ENCODE data around the gene TNS1. TPM values are rescaled to one million over a fixed set of nuclear protein-coding genes. Genes with fewer than 3 reads are reported as not detected.

The TNS1 gene
- total RNA-seq, 1 donor from 2014 or later = 1,334 TPM

DNA sequence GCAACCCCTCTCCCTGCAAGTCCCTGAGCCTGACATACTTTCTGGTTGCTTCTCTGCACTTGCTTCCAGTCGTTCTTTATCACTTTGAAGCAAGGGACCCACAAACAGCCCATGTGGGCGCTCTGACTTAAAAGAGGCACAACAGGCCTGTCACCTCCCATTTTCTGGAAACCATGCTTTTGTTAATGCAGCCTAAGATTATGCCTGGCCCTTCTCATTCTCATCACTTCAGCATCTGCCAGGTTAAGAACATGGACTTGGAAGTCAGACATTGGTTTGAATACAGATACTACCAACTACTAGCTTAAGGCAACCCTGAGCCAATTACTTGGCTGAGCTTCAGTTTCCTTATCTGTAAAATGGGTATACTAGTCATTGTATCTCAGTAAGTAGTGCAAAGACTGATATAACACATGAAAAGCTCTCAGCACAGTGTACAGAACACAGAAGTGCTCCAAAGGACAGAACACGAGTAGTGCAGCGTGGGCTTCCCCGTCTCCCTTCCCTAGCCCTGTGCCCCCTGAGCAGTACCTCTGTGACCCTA lies 141.4 kb downstream of the TNS1 start:
- no peak for DNase-seq (ENCODE audit: low spot score in 2 of 2)
- Histone ChIP-seq H3K27ac (peak overlapping the region; percentile 87 to 89), H3K27me3 (no peaks in the 10 kb centered on the region), H3K4me3 (no peak overlapping the region), H3K36me3 (peaks cover 76 to 92% of the 10 kb centered on the region in 2 donors), H3K9me3 (no peaks in the 10 kb centered on the region), H3K4me1 (peaks cover 49 to 83% of the 10 kb centered on the region in 2 donors)
- intact Hi-C loops (cut with DNase I) = no loop called here
- TF ChIP-seq, protein P1, sequence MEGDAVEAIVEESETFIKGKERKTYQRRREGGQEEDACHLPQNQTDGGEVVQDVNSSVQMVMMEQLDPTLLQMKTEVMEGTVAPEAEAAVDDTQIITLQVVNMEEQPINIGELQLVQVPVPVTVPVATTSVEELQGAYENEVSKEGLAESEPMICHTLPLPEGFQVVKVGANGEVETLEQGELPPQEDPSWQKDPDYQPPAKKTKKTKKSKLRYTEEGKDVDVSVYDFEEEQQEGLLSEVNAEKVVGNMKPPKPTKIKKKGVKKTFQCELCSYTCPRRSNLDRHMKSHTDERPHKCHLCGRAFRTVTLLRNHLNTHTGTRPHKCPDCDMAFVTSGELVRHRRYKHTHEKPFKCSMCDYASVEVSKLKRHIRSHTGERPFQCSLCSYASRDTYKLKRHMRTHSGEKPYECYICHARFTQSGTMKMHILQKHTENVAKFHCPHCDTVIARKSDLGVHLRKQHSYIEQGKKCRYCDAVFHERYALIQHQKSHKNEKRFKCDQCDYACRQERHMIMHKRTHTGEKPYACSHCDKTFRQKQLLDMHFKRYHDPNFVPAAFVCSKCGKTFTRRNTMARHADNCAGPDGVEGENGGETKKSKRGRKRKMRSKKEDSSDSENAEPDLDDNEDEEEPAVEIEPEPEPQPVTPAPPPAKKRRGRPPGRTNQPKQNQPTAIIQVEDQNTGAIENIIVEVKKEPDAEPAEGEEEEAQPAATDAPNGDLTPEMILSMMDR (IDR thresholded peaks at IDR 0.05) = no peak

DNA sequence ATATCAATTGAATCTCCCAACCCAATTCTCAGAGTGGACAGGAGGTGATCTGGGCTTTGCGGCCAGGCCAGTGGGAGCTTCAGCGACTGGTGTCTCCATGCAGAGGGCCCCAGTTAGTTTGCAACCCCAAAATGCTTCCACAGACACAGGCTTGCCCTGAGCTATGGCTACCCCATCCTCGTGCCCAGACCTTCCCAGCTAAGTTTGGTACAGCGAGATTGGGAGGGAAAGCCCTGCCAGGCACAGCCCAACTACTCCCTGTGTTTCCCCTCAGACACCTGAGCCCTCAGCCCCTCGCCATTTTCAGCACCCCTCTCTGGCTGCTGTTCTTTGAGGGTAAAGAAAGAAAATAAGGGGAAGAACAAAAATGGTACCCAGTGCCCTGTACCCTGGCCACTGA lies 142.9 kb downstream of the TNS1 start:
- no peak for DNase-seq (ENCODE audit: low spot score in 2 of 2)
- Histone ChIP-seq H3K4me1 (peaks cover 60 to 89% of the 10 kb centered on the region in 2 donors), H3K27ac (peak overlapping the region; percentile 87 to 89), H3K4me3 (no peak overlapping the region), H3K9me3 (no peaks in the 10 kb centered on the region), H3K36me3 (peaks cover 75 to 92% of the 10 kb centered on the region in 2 donors), H3K27me3 (no peaks in the 10 kb centered on the region)
- intact Hi-C loops (cut with DNase I) = loop anchor here (2.0 kb wide), 2 partner anchors 15 to 41 kb away; no protein-coding TSS in a partner anchor
- TF ChIP-seq, protein P1 (IDR thresholded peaks at IDR 0.05) = no peak

DNA sequence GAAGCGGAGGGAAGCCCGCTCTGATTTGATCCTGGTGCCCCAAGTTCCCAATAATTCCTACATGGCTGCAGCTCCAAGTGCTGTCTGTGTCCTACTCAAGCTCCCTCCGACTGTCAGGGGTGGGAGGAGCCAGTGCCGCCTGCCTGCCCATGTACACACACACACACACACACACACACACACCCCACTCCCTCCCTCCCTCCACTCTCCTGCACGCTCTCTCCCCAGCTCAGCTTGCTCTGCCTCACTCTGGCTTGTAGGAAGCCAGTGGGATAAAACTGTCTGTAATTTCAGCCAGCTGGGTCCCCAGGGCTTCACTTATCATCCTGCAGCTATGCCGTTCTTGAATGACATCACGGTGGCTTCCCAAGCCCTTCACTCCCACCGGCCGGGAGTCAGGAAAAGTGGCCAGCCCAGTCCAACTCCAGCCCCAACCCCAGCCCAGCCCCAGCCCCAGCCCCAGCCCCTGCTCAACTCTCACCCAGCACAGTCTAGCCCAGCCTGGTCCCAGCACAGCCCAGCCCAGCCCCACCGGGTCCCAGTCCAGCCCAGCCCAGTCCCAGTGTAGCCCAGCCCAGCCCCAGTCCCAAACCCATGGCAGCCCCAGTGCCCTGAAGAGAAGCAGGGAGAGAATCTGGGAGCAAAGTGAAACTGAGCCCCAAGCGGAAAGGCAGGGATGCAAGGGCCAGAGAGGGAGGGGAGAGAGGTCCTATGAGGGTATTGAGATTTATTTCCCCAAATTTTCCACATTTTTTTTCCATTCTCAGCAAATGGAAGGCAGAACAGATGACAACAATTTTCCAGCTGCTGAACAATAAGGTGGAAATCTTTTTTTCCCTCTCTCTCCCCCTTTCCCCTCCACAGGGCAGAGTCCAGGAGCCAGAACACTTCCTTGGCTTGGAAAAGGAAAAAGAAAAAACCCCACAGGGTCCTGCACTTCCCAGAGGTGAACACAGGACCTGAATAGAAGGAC lies 144.0 kb downstream of the TNS1 start:
- Histone ChIP-seq H3K36me3 (peaks cover 74 to 92% of the 10 kb centered on the region in 2 donors), H3K27ac (peak overlapping the region; percentile 87 to 89), H3K4me3 (peak overlapping the region; percentile 48 to 49), H3K4me1 (peaks cover 68 to 94% of the 10 kb centered on the region in 2 donors), H3K27me3 (no peaks in the 10 kb centered on the region), H3K9me3 (no peaks in the 10 kb centered on the region)
- intact Hi-C loops (cut with DNase I) = loop anchor here (2.0 kb wide), 2 partner anchors 16 to 42 kb away; no protein-coding TSS in a partner anchor
- DNase-seq (ENCODE audit: low spot score in 2 of 2) = peak; percentile 47 to 96
- TF ChIP-seq, protein P1 (IDR thresholded peaks at IDR 0.05) = no peak

DNA sequence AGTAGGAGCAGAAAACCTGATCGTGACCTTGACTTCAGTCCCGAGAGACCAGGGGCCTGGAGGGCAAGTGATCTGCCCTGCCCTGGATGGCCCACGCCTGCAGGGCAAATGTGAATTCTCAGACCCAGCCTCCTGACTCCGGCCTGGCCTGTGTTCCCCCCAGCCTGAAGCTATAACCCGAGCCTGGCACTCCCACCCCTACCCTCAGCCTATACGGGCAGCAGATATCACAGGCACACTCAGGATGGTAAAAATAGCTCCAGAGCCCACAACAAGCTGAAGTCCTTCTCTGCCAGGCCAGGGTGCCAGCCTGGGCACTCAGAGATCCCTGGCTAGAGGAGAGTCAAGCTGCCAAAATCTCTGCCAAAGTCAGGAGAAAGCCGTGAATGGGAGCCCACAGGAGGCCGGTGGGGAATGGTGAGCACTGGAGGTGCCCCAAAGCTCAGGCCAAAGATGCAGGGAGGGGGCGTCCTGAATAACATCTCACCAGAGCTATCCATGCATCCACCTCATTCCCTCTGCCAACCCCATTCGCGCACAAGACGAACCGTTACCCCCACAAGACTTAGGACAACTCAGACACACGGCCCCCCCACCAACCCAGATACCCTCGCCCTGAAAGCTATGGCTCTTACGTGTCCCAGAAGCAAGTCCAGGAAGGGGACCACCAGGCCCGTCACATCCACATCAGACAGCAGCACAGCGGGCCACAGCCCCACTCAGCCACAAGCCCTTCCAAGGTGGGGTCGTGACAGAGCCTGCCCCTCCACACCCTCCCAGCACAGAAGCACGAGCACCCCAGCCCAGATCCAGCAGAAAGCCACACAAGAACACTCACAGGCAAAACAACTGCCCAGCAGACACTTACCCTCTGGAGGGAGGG lies 144.9 kb downstream of the TNS1 start:
- Histone ChIP-seq H3K4me3 (peak overlapping the region; percentile 48 to 49), H3K27ac (peak overlapping the region; percentile 87 to 89), H3K9me3 (no peaks in the 10 kb centered on the region), H3K36me3 (peaks cover 74 to 92% of the 10 kb centered on the region in 2 donors), H3K27me3 (no peaks in the 10 kb centered on the region), H3K4me1 (peaks cover 70 to 96% of the 10 kb centered on the region in 2 donors)
- TF ChIP-seq, protein P1 (IDR thresholded peaks at IDR 0.05) = no peak
- peak; percentile 48 to 85 for DNase-seq (ENCODE audit: low spot score in 2 of 2)
- intact Hi-C loops (cut with DNase I) = loop anchor here (2.0 kb wide), 3 partner anchors 17 to 43 kb away; no protein-coding TSS in a partner anchor

DNA sequence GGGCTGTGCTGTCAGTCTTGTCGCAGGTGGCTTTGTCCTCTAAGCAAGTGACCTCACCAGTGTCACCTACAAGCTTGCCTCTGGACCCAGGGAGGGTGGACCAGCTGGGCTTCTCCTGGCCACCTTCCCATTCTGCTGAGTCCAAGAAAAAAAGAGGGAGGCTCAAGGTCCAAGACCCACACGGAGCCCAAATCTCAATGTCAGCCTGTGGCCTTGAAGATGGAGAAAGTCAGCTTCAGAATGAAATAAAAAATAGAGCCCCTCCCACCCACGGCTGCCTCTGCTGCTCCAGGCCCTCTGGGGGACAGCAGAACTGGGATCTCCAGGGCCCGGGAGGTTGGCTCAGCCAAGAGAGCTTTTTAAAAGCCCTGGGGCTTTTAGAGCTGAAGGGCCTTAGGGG lies 145.9 kb downstream of the TNS1 start:
- TF ChIP-seq, protein P1 (IDR thresholded peaks at IDR 0.05) = no peak
- H3K9me3 ChIP-seq = no peaks in the 10 kb centered on the region
- H3K4me3 ChIP-seq = peak overlapping the region in 1 of 2 donors; percentile 48
- intact Hi-C loops (cut with DNase I) = loop anchor here (2.0 kb wide), 1 partner anchor 20 kb away; no protein-coding TSS in a partner anchor
- peak overlapping the region; percentile 87 to 89 for H3K27ac ChIP-seq
- no peak for DNase-seq (ENCODE audit: low spot score in 2 of 2)
- no peaks in the 10 kb centered on the region for H3K27me3 ChIP-seq
- H3K4me1 ChIP-seq = peaks cover 70 to 96% of the 10 kb centered on the region in 2 donors
- peaks cover 74 to 91% of the 10 kb centered on the region in 2 donors for H3K36me3 ChIP-seq

Measured in ascending aorta (tissue), 2 donors.